Stimulated activated CD4-positive, alpha-beta T cell treated with anti-CD3 and anti-CD28 coated beads, Interleukin-1b, Interleukin-23, amount 100 ng/mL, for 4 hours (primary cell): ENCODE measurements around the gene FNDC5.

Source experiments
- DNase-seq, 2 donors: peaks; one replicate each; pipeline ENCODE4 v3.0.0-alpha.2; 2020; ENCODE audit warnings: low read depth in 2 of 2

The FNDC5 gene

DNA sequence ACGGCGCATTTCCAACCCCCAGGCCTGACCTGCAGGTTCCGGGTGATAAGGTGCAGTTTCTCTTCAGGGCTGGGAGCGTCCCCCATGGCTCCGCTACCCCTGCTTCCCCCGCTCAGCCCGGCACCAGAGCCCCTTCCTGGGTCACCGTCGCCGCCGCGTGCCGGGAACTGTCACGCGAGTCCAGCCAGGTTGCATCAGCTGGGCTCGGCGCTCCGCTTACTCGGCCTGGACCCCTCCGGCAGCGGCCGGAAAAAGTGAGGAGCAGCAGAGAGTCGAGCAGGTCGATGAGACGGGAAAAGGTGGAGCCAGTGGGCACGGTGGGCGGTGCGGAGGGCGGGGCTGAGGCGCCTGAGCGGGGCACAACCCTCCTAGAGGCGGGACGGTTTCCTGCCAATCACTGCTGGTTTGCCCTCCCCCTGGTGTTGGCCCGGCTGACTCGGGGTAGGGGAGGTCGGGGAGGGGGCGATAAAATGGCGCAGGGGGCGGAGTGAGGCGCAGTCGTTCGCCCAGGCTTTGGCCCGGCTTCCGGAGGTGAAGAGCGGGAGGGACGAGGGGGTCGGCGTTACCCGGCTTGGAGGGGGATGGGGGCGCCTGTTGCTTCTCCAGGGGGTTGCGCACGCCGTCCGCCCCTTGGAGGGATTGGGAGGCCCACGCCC lies 53.4 kb downstream of the FNDC5 start, which contains the start of the genes S100PBP and YARS1:
Gene S100PBP (plus strand): TSS at position 495 of the 656 bp plus-strand sequence. CDS start 8,447 bp downstream, outside the sequence.
Gene YARS1 (minus strand): TSS at position 200 of the 656 bp plus-strand sequence. CDS start 114 bp downstream, at position 86.
- DNase-seq: peak; percentile 100

DNA sequence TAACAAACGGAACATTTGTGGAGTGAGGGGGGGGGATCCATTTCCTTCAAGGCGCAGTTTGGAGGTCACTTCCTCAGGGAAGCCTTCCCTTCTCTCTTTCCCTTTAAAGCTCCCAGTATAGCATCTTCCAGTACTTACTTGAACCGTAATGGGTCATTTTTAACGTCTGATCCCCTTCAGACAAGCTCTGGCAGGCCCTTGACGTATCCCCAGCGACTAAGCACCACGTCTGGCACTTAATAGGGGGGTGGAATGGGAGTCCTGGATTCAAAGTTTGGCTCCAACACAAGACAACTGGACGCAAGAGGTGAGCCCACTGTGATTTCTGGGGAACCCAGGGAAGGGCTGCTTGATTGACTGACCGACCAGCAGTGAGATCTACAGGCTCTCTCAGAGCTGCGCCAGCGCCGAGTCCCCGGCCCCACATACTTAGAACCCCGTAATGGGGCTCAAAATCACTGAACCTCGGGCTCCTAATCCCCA lies 54.0 kb downstream of the FNDC5 start:
- no peak for DNase-seq

DNA sequence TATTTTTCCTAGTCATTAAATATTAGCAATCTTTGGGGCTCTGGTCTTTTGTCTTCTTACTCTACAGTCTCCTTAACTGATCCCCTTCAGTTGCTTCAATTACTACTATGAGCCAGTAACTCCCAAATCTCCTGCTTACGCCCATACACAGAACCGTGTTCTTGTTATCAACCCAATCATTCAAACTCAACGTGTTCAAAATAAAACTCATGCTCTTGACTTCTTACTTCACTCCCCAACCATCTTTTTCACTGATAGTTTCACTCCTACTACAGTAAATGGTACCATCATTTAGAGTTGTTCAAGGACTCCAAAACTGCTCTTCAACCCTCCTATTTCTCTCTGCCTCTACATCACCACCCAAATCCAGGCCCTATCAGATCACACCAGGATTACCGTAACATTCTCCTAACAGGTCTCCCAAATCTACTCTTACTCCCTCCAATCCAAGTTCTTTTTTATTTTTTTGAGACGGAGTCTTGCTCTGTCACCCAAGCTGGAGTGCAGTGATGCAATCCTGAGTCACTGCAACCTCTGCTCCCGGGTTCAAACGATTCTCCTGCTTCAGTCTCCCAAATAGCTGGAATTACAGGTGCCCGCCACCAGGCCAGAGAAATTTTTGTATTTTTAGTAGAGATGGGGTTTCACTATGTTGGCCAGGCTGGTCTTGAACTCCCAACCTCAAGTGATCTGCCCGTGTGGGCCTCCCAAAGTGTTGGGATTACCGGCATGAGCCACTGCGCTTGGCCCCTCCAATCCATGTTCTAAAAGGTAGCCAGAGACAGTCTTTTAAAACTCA lies 56.6 kb downstream of the FNDC5 start:
- no peak for DNase-seq
